HG03460 (cell line): Measurements from ENCODE around the gene PCDHB12.
"Not testable (repeated sequence)": the region's sequence is repeated elsewhere in the genome, so short reads cannot be mapped to it uniquely, and the experiment has no call there.

Experiments used
- ATAC-seq: cut with Tn5 transposase; IDR thresholded peaks from one replicate; pipeline ENCODE4 v1.9.1; 2021; ENCODE audit not compliant: unreplicated experiment

The PCDHB12 gene

DNA sequence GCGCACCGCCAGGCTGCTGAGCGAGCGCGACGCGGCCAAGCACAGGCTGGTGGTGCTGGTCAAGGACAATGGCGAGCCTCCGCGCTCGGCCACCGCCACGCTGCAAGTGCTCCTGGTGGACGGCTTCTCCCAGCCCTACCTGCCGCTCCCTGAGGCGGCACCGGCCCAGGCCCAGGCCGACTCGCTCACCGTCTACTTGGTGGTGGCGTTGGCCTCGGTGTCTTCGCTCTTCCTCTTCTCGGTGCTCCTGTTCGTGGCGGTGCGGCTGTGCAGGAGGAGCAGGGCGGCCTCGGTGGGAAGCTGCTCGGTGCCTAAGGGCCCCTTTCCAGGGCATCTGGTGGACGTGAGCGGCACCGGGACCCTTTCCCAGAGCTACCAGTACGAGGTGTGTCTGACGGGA lies 6.9 kb upstream of the PCDHB12 start:
- not testable (repeated sequence) for ATAC-seq

DNA sequence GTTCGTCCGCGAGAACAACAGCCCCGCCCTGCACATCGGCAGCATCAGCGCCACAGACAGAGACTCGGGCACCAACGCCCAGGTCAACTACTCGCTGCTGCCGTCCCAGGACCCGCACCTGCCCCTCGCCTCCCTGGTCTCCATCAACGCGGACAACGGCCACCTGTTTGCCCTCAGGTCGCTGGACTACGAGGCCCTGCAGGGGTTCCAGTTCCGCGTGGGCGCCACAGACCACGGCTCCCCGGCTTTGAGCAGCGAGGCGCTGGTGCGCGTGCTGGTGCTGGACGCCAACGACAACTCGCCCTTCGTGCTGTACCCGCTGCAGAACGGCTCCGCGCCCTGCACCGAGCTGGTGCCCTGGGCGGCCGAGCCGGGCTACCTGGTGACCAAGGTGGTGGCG lies 1.8 kb downstream of the PCDHB12 start:
- ATAC-seq = not testable (repeated sequence)

DNA sequence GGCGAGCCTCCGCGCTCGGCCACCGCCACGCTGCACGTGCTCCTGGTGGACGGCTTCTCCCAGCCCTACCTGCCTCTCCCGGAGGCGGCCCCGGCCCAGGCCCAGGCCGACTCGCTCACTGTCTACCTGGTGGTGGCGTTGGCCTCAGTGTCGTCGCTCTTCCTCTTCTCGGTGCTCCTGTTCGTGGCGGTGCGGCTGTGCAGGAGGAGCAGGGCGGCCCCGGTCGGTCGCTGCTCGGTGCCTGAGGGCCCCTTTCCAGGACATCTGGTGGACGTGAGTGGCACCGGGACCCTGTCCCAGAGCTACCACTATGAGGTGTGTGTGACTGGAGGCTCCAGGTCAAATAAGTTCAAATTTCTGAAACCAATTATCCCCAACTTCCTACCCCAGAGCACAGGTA lies 2.3 kb downstream of the PCDHB12 start:
- ATAC-seq = not testable (repeated sequence)

DNA sequence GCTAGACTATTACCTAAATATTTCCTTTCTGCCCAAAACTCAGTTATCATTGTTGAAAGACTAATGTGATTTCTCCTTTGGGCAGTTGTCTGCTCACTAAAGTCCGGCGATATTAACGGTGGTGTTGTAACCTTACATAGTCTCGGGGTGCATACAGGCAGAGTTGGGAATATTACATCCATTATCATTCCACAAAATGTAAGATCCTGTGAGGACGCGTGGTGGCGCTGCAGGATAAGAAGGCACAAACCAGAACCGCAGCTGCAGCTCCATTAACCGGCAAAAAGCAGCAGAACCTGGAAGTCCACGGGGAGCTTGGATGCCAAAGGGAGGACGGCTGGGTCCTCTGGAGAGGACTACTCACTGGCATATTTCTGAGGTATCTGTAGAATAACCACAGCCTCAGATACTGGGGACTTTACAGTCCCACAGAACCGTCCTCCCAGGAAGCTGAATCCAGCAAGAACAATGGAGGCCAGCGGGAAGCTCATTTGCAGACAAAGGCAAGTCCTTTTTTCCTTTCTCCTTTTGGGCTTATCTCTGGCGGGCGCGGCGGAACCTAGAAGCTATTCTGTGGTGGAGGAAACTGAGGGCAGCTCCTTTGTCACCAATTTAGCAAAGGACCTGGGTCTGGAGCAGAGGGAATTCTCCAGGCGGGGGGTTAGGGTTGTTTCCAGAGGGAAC lies 5.3 kb downstream of the PCDHB12 start, which contains the start of gene PCDHB13:
TSS of gene PCDHB13 (plus strand) at position 264 of the 684 bp plus-strand sequence. CDS start at position 469, 205 bp downstream.
- ATAC-seq = not testable (repeated sequence)

DNA sequence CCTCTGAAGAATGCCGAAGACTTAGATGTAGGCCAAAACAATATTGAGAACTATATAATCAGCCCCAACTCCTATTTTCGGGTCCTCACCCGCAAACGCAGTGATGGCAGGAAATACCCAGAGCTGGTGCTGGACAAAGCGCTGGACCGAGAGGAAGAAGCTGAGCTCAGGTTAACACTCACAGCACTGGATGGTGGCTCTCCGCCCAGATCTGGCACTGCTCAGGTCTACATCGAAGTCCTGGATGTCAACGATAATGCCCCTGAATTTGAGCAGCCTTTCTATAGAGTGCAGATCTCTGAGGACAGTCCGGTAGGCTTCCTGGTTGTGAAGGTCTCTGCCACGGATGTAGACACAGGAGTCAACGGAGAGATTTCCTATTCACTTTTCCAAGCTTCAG lies 6.1 kb downstream of the PCDHB12 start:
- ATAC-seq = not testable (repeated sequence)

DNA sequence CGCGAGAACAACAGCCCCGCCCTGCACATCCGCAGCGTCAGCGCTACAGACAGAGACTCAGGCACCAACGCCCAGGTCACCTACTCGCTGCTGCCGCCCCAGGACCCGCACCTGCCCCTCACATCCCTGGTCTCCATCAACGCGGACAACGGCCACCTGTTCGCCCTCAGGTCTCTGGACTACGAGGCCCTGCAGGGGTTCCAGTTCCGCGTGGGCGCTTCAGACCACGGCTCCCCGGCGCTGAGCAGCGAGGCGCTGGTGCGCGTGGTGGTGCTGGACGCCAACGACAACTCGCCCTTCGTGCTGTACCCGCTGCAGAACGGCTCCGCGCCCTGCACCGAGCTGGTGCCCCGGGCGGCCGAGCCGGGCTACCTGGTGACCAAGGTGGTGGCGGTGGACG lies 7.0 kb downstream of the PCDHB12 start:
- not testable (repeated sequence) for ATAC-seq

DNA sequence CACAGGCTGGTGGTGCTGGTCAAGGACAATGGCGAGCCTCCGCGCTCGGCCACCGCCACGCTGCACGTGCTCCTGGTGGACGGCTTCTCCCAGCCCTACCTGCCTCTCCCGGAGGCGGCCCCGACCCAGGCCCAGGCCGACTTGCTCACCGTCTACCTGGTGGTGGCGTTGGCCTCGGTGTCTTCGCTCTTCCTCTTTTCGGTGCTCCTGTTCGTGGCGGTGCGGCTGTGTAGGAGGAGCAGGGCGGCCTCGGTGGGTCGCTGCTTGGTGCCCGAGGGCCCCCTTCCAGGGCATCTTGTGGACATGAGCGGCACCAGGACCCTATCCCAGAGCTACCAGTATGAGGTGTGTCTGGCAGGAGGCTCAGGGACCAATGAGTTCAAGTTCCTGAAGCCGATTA lies 7.5 kb downstream of the PCDHB12 start:
- ATAC-seq = not testable (repeated sequence)

DNA sequence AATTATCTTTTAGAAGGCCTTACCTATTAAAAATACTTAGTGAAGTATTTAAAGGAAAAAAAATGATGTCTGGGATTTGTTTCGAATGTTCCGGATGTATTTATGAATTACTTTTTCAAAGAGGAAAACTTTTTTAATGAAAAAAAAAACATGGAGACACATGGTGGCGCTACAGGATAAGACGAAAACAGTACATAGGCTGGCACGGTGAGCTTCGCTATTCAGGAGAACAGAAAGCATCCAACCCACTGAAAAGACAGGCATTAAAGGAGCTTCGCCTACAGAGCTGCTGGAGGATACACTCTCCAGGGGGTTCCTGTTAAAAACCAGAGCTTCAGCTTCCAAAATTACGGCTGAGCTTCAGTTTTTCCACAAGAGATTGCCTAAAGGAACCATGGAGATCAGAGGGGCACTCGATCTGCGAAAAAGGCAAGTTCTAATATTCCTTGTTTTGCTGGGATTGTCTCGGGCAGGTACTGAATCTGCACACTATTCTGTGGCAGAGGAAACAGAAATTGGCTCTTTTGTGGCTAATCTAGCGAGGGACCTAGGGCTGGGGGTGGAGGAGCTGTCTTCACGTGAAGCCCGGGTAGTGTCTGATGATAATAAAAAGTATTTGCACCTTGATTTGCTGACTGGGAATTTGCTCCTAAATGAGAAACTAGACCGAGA lies 14.7 kb downstream of the PCDHB12 start, which contains the start of gene PCDHB14:
TSS of gene PCDHB14 (plus strand) at position 232 of the 672 bp plus-strand sequence. CDS start at position 395, 163 bp downstream.
- ATAC-seq = no peak

DNA sequence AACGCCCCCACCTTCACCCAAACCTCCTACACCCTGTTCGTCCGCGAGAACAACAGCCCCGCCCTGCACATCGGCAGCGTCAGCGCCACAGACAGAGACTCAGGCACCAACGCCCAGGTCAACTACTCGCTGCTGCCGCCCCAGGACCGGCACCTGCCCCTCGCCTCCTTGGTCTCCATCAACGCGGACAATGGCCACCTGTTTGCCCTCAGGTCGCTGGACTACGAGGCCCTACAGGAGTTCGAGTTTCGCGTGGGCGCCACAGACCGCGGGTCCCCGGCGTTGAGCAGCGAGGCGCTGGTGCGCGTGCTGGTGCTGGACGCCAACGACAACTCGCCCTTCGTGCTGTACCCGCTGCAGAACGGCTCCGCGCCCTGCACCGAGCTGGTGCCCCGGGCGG lies 16.3 kb downstream of the PCDHB12 start:
- ATAC-seq = not testable (repeated sequence)

DNA sequence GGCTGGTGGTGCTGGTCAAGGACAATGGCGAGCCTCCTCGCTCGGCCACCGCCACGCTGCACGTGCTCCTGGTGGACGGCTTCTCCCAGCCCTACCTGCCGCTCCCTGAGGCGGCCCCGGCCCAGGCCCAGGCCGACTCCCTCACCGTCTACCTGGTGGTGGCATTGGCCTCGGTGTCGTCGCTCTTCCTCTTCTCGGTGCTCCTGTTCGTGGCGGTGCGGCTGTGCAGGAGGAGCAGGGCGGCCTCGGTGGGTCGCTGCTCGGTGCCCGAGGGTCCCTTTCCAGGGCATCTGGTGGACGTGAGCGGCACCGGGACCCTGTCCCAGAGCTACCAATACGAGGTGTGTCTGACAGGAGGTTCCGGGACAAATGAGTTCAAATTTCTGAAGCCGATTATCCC lies 16.9 kb downstream of the PCDHB12 start:
- not testable (repeated sequence) for ATAC-seq

DNA sequence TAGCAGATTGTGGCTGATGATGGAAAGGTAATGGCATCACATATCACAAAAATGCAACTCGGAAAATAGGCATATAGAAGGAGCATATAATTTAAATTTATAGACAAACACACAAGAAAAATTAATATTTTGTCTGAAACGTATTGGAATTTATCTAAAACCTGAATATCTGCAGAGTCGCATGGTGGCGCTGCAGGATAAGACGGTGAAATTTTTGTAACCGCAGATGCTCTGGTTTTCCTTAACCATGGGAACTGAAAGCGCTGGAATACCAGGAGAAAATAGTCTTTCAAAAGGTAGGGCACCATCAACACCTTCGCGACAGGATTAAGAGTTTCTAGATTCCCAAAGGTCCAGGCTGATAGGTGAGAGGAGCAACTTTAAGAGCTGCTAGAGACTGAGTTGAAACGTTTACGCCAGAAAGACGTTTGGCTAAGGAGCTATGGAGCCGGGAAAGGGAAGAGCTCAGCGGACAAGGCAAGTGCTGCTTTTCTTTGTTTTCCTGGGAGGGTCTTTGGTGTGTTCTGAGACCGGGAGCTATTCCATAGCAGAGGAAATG lies 25.7 kb downstream of the PCDHB12 start:
- no peak for ATAC-seq

DNA sequence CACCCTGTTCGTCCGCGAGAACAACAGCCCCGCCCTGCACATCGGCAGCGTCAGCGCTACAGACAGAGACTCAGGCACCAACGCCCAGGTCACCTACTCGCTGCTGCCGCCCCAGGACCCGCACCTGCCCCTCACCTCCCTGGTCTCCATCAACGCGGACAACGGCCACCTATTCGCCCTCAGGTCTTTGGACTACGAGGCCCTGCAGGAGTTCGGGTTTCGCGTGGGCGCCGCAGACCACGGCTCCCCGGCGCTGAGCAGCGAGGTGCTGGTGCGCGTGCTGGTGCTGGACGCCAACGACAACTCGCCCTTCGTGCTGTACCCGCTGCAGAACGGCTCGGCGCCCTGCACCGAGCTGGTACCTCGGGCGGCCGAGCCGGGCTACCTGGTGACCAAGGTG lies 27.4 kb downstream of the PCDHB12 start:
- ATAC-seq = not testable (repeated sequence)

DNA sequence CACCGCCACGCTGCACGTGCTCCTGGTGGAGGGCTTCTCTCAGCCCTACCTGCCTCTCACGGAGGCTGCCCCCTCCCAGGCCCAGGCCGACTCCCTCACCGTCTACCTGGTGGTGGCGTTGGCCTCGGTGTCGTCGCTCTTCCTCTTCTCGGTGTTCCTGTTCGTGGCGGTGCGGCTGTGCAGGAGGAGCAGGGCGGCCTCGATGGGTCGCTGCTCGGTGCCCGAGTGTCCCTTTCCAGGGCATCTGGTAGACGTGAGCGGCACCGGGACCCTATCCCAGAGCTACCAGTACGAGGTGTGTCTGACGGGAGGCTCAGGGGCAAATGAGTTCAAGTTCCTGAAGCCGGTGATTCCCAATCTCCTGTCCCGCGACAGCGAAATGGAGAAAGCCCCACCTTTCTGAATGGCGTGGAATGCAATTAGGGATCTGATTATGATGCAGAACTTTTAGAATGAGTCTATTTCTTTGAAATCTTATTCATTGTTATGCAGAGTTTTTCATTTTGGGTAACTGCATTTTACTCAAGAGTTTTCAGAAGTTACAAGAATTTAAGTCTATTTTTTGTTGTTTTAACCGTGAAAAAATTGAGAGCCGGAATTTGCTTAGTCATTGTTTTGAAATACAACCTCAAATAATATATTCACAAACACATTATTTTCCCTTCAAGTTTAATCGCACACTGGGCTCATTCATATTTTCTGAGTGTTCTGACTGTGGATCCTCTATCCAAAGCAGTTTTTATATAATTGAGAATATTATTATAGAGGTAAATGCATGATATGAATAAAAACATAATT lies 28.2 kb downstream of the PCDHB12 start:
- no peak for ATAC-seq

DNA sequence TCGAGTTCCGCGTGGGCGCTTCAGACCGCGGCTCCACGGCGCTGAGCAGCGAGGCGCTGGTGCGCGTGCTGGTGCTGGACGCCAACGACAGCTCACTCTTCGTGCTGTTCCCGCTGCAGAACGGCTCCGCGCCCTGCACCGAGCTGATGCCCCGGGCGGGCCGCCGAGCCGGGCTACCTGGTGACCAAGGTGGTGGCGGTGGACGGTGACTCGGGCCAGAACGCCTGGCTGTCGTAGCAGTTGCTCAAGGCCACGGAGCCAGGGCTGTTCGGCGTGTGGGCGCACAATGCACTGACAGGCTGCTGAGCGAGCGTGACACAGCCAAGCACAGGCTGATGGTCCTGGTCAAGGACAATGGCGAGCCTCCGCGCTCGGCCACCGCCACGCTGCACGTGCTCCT lies 33.0 kb downstream of the PCDHB12 start:
- no peak for ATAC-seq

DNA sequence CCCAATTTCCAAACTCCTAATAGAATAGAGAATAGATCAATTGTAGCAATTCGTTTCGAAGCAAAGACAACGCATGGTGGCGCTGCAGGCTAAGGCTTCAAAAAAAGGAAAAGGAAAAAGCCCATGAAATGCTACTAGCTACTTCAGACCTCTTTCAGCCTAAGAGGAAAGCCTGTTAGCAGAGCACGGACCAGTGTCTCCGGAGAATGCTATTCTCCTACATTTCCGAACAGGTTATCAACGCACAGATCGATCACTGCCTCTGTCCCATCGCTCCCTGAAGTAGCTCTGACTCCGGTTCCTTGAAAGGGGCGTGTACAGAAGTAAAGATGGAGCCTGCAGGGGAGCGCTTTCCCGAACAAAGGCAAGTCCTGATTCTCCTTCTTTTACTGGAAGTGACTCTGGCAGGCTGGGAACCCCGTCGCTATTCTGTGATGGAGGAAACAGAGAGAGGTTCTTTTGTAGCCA lies 36.8 kb downstream of the PCDHB12 start, which contains the start of gene PCDHB15:
TSS of gene PCDHB15 (plus strand) at position 146 of the 468 bp plus-strand sequence. CDS start at position 330, 184 bp downstream.
- ATAC-seq = no peak

DNA sequence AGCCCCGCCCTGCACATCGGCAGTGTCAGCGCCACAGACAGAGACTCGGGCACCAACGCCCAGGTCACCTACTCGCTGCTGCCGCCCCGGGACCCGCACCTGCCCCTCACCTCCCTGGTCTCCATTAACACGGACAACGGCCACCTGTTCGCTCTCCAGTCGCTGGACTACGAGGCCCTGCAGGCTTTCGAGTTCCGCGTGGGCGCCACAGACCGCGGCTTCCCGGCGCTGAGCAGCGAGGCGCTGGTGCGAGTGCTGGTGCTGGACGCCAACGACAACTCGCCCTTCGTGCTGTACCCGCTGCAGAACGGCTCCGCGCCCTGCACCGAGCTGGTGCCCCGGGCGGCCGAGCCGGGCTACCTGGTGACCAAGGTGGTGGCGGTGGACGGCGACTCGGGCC lies 38.5 kb downstream of the PCDHB12 start:
- not testable (repeated sequence) for ATAC-seq

DNA sequence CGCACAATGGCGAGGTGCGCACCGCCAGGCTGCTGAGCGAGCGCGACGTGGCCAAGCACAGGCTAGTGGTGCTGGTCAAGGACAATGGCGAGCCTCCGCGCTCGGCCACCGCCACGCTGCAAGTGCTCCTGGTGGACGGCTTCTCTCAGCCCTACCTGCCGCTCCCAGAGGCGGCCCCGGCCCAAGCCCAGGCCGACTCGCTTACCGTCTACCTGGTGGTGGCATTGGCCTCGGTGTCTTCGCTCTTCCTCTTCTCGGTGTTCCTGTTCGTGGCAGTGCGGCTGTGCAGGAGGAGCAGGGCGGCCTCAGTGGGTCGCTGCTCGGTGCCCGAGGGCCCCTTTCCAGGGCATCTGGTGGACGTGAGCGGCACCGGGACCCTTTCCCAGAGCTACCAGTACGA lies 38.9 kb downstream of the PCDHB12 start:
- not testable (repeated sequence) for ATAC-seq

DNA sequence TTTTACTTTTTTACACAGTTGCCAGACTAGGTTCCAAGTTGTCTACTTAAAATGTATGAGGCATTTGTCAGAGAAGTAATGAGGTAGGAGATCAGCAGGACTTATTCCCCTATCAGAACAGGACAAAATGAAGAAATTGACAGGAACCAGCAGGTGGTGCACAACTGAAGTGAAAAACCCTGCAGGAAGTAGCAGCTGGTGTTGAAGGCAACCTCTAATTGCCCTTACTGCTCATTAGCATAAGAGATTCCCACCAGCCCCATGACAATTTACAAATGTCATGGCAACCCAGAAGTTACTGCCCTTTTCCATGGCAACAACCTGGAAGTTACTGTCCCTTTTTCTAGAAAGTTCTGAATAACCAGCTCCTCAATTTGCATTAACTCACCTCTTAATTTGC lies 42.1 kb downstream of the PCDHB12 start:
- ATAC-seq = no peak

DNA sequence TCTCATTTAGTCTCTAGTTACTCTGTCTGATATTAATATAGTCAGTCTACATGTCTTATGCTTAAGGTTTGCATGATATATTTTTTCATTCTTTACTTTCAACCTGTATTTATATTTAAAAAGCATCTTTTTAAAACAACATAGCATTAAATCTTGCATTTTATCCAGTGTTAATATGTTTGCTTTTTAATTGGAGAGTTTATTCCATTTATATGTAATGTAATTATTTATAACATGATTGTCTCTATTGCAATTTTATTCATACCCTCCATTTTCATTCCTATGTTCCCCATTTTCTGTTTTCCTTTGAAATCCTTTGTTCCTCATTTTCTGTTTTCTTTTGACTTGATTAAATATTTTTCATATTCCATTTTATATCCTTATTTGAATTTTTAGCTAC lies 49.9 kb downstream of the PCDHB12 start:
- ATAC-seq = no peak

DNA sequence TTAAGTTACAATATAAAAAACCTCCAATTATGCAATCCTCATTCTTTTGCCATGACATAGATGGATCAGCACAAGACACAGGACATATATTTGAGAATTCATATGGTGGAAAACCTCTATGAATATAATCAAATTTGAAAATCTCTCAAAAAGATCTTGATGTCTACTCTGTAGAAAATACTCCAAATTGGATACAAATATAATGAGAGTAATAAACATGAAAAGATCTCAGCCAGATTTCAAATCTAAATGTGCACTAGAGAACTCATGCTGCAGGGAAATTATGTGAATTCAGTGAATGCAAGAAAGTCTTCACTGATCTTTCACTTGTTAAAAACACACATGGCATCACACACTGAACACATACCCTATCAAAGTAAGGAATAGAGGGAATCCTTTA lies 50.4 kb downstream of the PCDHB12 start:
- ATAC-seq = no peak
